Left ventricle myocardium inferior (tissue), 1 donor: ENCODE data around the gene CNR1. TPM values are rescaled to one million over a fixed set of nuclear protein-coding genes. Genes with fewer than 3 reads are reported as not detected.

ENCODE experiments used
- DNase-seq: peaks from one replicate; pipeline ENCODE4 v3.0.0-alpha.2; 2020
- H3K27ac ChIP-seq: fragments of 200-600 bp; replicated peaks from 2 replicates; pipeline ENCODE4 v1.8.0; 2021
- H3K27me3 ChIP-seq: fragments of 200-600 bp; 2 replicates; pipeline ENCODE4 v1.8.0; 2021; ENCODE audit warnings: low read depth
- H3K36me3 ChIP-seq: fragments of 200-600 bp; 2 replicates; pipeline ENCODE4 v1.8.0; 2021
- H3K4me1 ChIP-seq: fragments of 200-600 bp; 2 replicates; pipeline ENCODE4 v1.8.0; 2021
- H3K4me3 ChIP-seq: fragments of 200-600 bp; 2 replicates; pipeline ENCODE4 v1.8.0; 2021; ENCODE audit warnings: mild to moderate bottlenecking, moderate library complexity
- H3K9me3 ChIP-seq: fragments of 200-600 bp; replicated peaks from 2 replicates; pipeline ENCODE4 v1.8.0; 2021
- intact Hi-C: fragments of 100-400 bp; cut with micrococcal nuclease; formaldehyde crosslinking; loops from one replicate; pipeline ENCODE4 v1.11.0; 2022
- total RNA-seq: library from RNA; stranded (reverse); fragmentation: NEBNext Ultra II Directional; extraction: Animal tissue kit (Norgen Biotek cat#: 25700); gene quantifications from one replicate; pipeline ENCODE4 v1.2.1, GENCODE V29; 2021
- TF ChIP-seq, protein P1 (sequence below): fragments of 200-600 bp; IDR thresholded peaks from 2 replicates; pipeline ENCODE4 v1.8.0; 2021; ENCODE audit warnings: antibody characterized with exemption, mild to moderate bottlenecking, borderline replicate concordance
- donor health status: DM: no; HTN: yes; CAD: no; lungs with severe emphysema.

Gene CNR1
- total RNA-seq, 1 donor from 2014 or later: 0.66 TPM

- intact Hi-C loops: no loop called here
- Histone ChIP-seq H3K27me3 (peaks cover under 1% of the 10 kb centered on the region), H3K4me3 (no peak overlapping the region), H3K27ac (no peak overlapping the region), H3K9me3 (no peaks in the 10 kb centered on the region), H3K36me3 (no peaks in the 10 kb centered on the region), H3K4me1 (no peaks in the 10 kb centered on the region)
- TF ChIP-seq, protein P1, sequence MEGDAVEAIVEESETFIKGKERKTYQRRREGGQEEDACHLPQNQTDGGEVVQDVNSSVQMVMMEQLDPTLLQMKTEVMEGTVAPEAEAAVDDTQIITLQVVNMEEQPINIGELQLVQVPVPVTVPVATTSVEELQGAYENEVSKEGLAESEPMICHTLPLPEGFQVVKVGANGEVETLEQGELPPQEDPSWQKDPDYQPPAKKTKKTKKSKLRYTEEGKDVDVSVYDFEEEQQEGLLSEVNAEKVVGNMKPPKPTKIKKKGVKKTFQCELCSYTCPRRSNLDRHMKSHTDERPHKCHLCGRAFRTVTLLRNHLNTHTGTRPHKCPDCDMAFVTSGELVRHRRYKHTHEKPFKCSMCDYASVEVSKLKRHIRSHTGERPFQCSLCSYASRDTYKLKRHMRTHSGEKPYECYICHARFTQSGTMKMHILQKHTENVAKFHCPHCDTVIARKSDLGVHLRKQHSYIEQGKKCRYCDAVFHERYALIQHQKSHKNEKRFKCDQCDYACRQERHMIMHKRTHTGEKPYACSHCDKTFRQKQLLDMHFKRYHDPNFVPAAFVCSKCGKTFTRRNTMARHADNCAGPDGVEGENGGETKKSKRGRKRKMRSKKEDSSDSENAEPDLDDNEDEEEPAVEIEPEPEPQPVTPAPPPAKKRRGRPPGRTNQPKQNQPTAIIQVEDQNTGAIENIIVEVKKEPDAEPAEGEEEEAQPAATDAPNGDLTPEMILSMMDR: no peak
- DNase-seq: no peak
Measured at GRCh38 chr6:88105741-88106340, 60.3 kb downstream of the CNR1 start.

Other genes starting within 250 kb of the CNR1 start
- gene SPACA1, start 118.5 kb downstream of the CNR1 start, total RNA-seq: not detected